H9 (cell line): ENCODE data around the gene WWC2. TPM values are rescaled to one million over a fixed set of nuclear protein-coding genes. Genes with fewer than 3 reads are reported as not detected.
A peak's percentile ranks its signal among the peaks of the same experiment; 100 is the strongest.

Experiments used
- DNase-seq: peaks from one replicate; pipeline ENCODE4 v3.0.0-alpha.2; 2017
- H2AFZ ChIP-seq: one replicate; pipeline ENCODE4 v1.6.1; 2013; ENCODE audit warnings: mild to moderate bottlenecking, low read length, control low read depth, moderate library complexity
- H2AK5ac ChIP-seq: 2 replicates; pipeline ENCODE4 v1.6.1; 2013; ENCODE audit warnings: low read length, control low read depth, mixed read lengths; ENCODE audit not compliant: insufficient read length
- H2BK120ac ChIP-seq: one replicate; pipeline ENCODE4 v1.6.1; 2013; ENCODE audit warnings: low read depth, mild to moderate bottlenecking, low read length, control low read depth, inconsistent platforms; ENCODE audit not compliant: poor library complexity, severe bottlenecking
- H2BK12ac ChIP-seq: 2 replicates; pipeline ENCODE4 v1.6.1; 2013; ENCODE audit warnings: low read length, control low read depth, mixed read lengths, low read depth; ENCODE audit not compliant: insufficient read length
- H2BK15ac ChIP-seq: 2 replicates; pipeline ENCODE4 v1.6.1; 2013; ENCODE audit warnings: low read depth, low read length, control low read depth
- H2BK20ac ChIP-seq: one replicate; pipeline ENCODE4 v1.6.1; 2013; ENCODE audit warnings: low read depth, mild to moderate bottlenecking, low read length, control low read depth, inconsistent platforms; ENCODE audit not compliant: poor library complexity, severe bottlenecking
- H2BK5ac ChIP-seq: 2 replicates; pipeline ENCODE4 v1.6.1; 2013; ENCODE audit warnings: low read length, control low read depth, mixed read lengths; ENCODE audit not compliant: insufficient read length
- H3K14ac ChIP-seq: 2 replicates; pipeline ENCODE4 v1.6.1; 2013; ENCODE audit warnings: low read length, control low read depth; ENCODE audit not compliant: insufficient read depth
- H3K18ac ChIP-seq: 2 replicates; pipeline ENCODE4 v1.6.1; 2013; ENCODE audit warnings: low read depth, mild to moderate bottlenecking, mixed read lengths, low read length, control low read depth; ENCODE audit not compliant: insufficient read length
- H3K23ac ChIP-seq: 2 replicates; pipeline ENCODE4 v1.6.1; 2013; ENCODE audit warnings: low read length, control low read depth, mixed read lengths, low read depth; ENCODE audit not compliant: insufficient read length
- H3K23me2 ChIP-seq: 2 replicates; pipeline ENCODE4 v1.6.1; 2013; ENCODE audit warnings: low read depth, mild to moderate bottlenecking, mixed read lengths, low read length, control low read depth; ENCODE audit not compliant: insufficient read length, poor library complexity, severe bottlenecking
- H3K27ac ChIP-seq: 2 replicates; pipeline ENCODE4 v1.5.1; 2013; ENCODE audit warnings: low read length, control low read depth, mixed read lengths, low read depth; ENCODE audit not compliant: insufficient read length
- H3K27me3 ChIP-seq: 2 replicates; pipeline ENCODE4 v1.6.1; 2013; ENCODE audit warnings: low read length, control low read depth, inconsistent platforms; ENCODE audit not compliant: insufficient read depth
- H3K4ac ChIP-seq: 2 replicates; pipeline ENCODE4 v1.6.1; 2013; ENCODE audit warnings: low read depth, mild to moderate bottlenecking, control low read depth, inconsistent platforms, low read length, moderate library complexity
- H3K4me1 ChIP-seq: 2 replicates; pipeline ENCODE4 v1.6.1; 2013; ENCODE audit warnings: low read length, control low read depth, inconsistent platforms; ENCODE audit not compliant: insufficient read depth
- H3K4me2 ChIP-seq: 2 replicates; pipeline ENCODE4 v1.6.1; 2013; ENCODE audit warnings: low read length, control low read depth, mixed read lengths; ENCODE audit not compliant: insufficient read length, insufficient read depth
- H3K56ac ChIP-seq: 2 replicates; pipeline ENCODE4 v1.6.1; 2013; ENCODE audit warnings: low read depth, mild to moderate bottlenecking, mixed read lengths, low read length, control low read depth; ENCODE audit not compliant: insufficient read length
- H3K79me1 ChIP-seq: 2 replicates; pipeline ENCODE4 v1.6.1; 2013; ENCODE audit warnings: low read depth, mild to moderate bottlenecking, moderate library complexity, low read length, control low read depth, inconsistent platforms; ENCODE audit not compliant: insufficient read depth, poor library complexity, severe bottlenecking
- H3K79me2 ChIP-seq: 2 replicates; pipeline ENCODE4 v1.6.1; 2013; ENCODE audit warnings: low read length, control low read depth, inconsistent platforms; ENCODE audit not compliant: insufficient read depth
- H3K9ac ChIP-seq: 2 replicates; pipeline ENCODE4 v1.6.1; 2013; ENCODE audit warnings: low read length, control low read depth, mixed read lengths; ENCODE audit not compliant: insufficient read length; ENCODE audit errors: extremely low read depth
- H3K9me3 ChIP-seq: one replicate; pipeline ENCODE4 v1.6.1; 2013; ENCODE audit warnings: low read depth, low read length, inconsistent platforms; ENCODE audit not compliant: control insufficient read depth
- H3T11ph ChIP-seq: one replicate; pipeline ENCODE4 v1.6.1; 2013; ENCODE audit warnings: mild to moderate bottlenecking, low read length, control low read depth, inconsistent platforms
- H4K20me1 ChIP-seq: one replicate; pipeline ENCODE4 v1.6.1; 2013; ENCODE audit not compliant: control insufficient read depth, insufficient read length, insufficient read depth
- H4K5ac ChIP-seq: 2 replicates; pipeline ENCODE4 v1.6.1; 2013; ENCODE audit warnings: low read depth, mild to moderate bottlenecking, mixed read lengths, low read length, control low read depth; ENCODE audit not compliant: insufficient read length
- H4K8ac ChIP-seq: replicated peaks from 2 replicates; pipeline ENCODE4 v1.6.1; 2013; ENCODE audit warnings: low read length, control low read depth, mixed read lengths, low read depth; ENCODE audit not compliant: insufficient read length
- H4K91ac ChIP-seq: 2 replicates; pipeline ENCODE4 v1.6.1; 2013; ENCODE audit warnings: low read depth, mild to moderate bottlenecking, moderate library complexity, mixed read lengths, low read length, control low read depth; ENCODE audit not compliant: insufficient read length
- H3K27ac Mint-ChIP-seq, 3 experiments: 2 replicates in 2 of 3; 3 replicates in 1 of 3; pipeline ENCODE4 v1.8.0; 2020 to 2021; ENCODE audit warnings: mixed read lengths in 3 of 3, mild to moderate bottlenecking in 1 of 3, moderate library complexity in 1 of 3
- H3K27me3 Mint-ChIP-seq: 2 replicates; pipeline ENCODE4 v1.8.0; 2021; ENCODE audit warnings: low read depth, mild to moderate bottlenecking, moderate library complexity, mixed read lengths
- H3K36me3 Mint-ChIP-seq, 3 experiments: 2 replicates in 2 of 3; 3 replicates in 1 of 3; pipeline ENCODE4 v1.8.0; 2020 to 2021; ENCODE audit warnings: low read depth in 3 of 3, mixed read lengths in 3 of 3; ENCODE audit not compliant: insufficient read depth in 1 of 3
- H3K4me1 Mint-ChIP-seq, 2 experiments: 2 replicates each; pipeline ENCODE4 v1.8.0; 2020; ENCODE audit warnings: mixed read lengths in 2 of 2
- H3K4me3 Mint-ChIP-seq, 2 experiments: 2 replicates in 1 of 2; 3 replicates in 1 of 2; pipeline ENCODE4 v1.8.0; 2020 to 2021; ENCODE audit warnings: mild to moderate bottlenecking in 2 of 2, mixed read lengths in 2 of 2, moderate library complexity in 1 of 2
- H3K9me3 Mint-ChIP-seq, 2 experiments: 2 replicates in 1 of 2; 3 replicates in 1 of 2; pipeline ENCODE4 v1.8.0; 2020; ENCODE audit warnings: mild to moderate bottlenecking in 2 of 2, mixed read lengths in 2 of 2, moderate library complexity in 1 of 2
- CTCF ChIP-seq: fragments of 200-600 bp; sonication (generic); conservative IDR thresholded peaks from 3 replicates; pipeline ENCODE4 v1.8.0; 2021; ENCODE audit warnings: antibody characterized with exemption, mild to moderate bottlenecking
- WGBS: extraction: QIAGEN DNeasy Blood & Tissue Kit; methylation state at CpG from one replicate; pipeline ENCODE4 v1.1.7; 2013; ENCODE audit warnings: missing lambda C conversion rate, low lambda C conversion rate, mixed read lengths; ENCODE audit not compliant: insufficient read length; ENCODE audit errors: extremely low coverage; 5-methylcytosine and 5-hydroxymethylcytosine counted together
- total RNA-seq: library from RNA; stranded (reverse); gene quantifications from 2 replicates; pipeline ENCODE4 v1.2.1, GENCODE V29; 2021

The WWC2 gene
- total RNA-seq, 1 experiment from 2014 or later, result 106 TPM

GRCh38 chr4:183263787-183264386 lies 164.8 kb downstream of the WWC2 start:
- no peak overlapping the region for H2BK20ac ChIP-seq
- no peak overlapping the region for H3K56ac ChIP-seq
- H3K9ac ChIP-seq, result no peak overlapping the region
- no peak overlapping the region for H2BK120ac ChIP-seq
- H4K8ac ChIP-seq, result no peak overlapping the region
- H3K27me3 ChIP-seq, result no peaks in the 10 kb centered on the region
- H3K79me2 ChIP-seq, result no peaks in the 10 kb centered on the region
- H3K23ac ChIP-seq, result no peak overlapping the region
- no peak overlapping the region for H3K27ac ChIP-seq
- Mint-ChIP-seq H3K36me3 (peaks cover 29 to 81% (median 81%) of the 10 kb centered on the region in 3 experiments; a peak in 6 of 7 replicates), H3K9me3 (no peaks in the 10 kb centered on the region), H3K27me3 (no peaks in the 10 kb centered on the region), H3K4me3 (no peak overlapping the region), H3K4me1 (peaks cover 13 to 25% of the 10 kb centered on the region in 2 experiments), H3K27ac (peak overlapping the region in 1 of 3 experiments; percentile 47; a peak in 2 of 7 replicates)
- no peak overlapping the region for H2BK12ac ChIP-seq
- no peak overlapping the region for H3K4ac ChIP-seq
- no peak overlapping the region for H3K4me2 ChIP-seq
- no peaks in the 10 kb centered on the region for H3K9me3 ChIP-seq
- no peaks in the 10 kb centered on the region for H4K20me1 ChIP-seq
- no peak overlapping the region for H3T11ph ChIP-seq
- H3K14ac ChIP-seq, result no peak overlapping the region
- no peak overlapping the region for H4K5ac ChIP-seq
- no peak for TF ChIP-seq CTCF
- H2BK15ac ChIP-seq, result no peak overlapping the region
- peaks cover 3% of the 10 kb centered on the region for H3K79me1 ChIP-seq
- H3K4me1 ChIP-seq, result no peaks in the 10 kb centered on the region
- WGBS, result no CpG with 5 or more reads among the region's 8 CpGs
- H3K23me2 ChIP-seq, result no peaks in the 10 kb centered on the region
- no peak overlapping the region for H2AK5ac ChIP-seq
- H3K18ac ChIP-seq, result no peak overlapping the region
- no peak overlapping the region for H4K91ac ChIP-seq
- no peak overlapping the region for H2BK5ac ChIP-seq
- H2AFZ ChIP-seq, result no peak overlapping the region
- DNase-seq, result no peak
